Spleen (tissue), 7 donors: ENCODE data around the gene RNF11.

Source experiments
- POLR2A ChIP-seq, 3 donors: fragments of 450-650 bp; IDR thresholded peaks; one replicate each; pipeline ENCODE4 v1.5.1; 2017; ENCODE audit warnings: antibody characterized with exemption in 3 of 3, mild to moderate bottlenecking in 1 of 3
- TF ChIP-seq, protein P1 (sequence below), 11 experiments: fragments of 200-600 bp in 7 of 11; fragments of 450-650 bp in 4 of 11; sonication (generic) in 4 of 11; IDR thresholded peaks in 8 of 11; conservative IDR thresholded peaks in 3 of 11; 1 replicate in 7 of 11; 2 replicates in 4 of 11; pipeline versions ENCODE4 v1.4.0 to v1.8.0; 2016 to 2021; ENCODE audit warnings: antibody characterized with exemption in 11 of 11, inconsistent platforms in 4 of 11, mild to moderate bottlenecking in 1 of 11
- donor health status: DM: no; HTN: no; CAD: no; lungs with moderate emphysema.
- donor health status: DM: no; HTN: no; CAD: no.
- donor health status: DM: no; HTN: no; CAD: no.

DNA sequence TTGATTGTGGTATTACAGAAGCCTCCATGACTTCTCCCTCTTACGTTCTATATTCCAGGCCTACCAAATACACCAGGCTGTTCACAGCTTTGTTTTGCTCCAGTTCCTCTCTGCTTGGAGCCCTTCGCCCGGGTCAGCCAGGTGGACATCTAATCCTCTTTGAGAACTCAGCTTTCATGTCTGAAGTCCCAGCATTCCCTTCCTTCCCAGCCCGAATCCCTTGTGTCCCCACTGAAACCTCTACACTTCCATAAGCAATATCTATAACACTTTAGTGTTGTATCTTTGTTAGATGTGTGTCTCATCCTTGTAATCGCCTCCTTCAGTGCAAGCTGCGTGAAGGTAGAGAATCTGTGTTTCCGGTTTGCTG, 1.9 kb downstream of the RNF11 start:
- TF ChIP-seq POLR2A (IDR thresholded peaks at IDR 0.05): no peak
- TF ChIP-seq, protein P1, sequence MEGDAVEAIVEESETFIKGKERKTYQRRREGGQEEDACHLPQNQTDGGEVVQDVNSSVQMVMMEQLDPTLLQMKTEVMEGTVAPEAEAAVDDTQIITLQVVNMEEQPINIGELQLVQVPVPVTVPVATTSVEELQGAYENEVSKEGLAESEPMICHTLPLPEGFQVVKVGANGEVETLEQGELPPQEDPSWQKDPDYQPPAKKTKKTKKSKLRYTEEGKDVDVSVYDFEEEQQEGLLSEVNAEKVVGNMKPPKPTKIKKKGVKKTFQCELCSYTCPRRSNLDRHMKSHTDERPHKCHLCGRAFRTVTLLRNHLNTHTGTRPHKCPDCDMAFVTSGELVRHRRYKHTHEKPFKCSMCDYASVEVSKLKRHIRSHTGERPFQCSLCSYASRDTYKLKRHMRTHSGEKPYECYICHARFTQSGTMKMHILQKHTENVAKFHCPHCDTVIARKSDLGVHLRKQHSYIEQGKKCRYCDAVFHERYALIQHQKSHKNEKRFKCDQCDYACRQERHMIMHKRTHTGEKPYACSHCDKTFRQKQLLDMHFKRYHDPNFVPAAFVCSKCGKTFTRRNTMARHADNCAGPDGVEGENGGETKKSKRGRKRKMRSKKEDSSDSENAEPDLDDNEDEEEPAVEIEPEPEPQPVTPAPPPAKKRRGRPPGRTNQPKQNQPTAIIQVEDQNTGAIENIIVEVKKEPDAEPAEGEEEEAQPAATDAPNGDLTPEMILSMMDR (IDR thresholded peaks at IDR 0.05 in 8 of 11, conservative IDR thresholded peaks at IDR 0.05 in 3 of 11): no peak
